ENCODE results near the gene CST8.

The CST8 gene

DNA sequence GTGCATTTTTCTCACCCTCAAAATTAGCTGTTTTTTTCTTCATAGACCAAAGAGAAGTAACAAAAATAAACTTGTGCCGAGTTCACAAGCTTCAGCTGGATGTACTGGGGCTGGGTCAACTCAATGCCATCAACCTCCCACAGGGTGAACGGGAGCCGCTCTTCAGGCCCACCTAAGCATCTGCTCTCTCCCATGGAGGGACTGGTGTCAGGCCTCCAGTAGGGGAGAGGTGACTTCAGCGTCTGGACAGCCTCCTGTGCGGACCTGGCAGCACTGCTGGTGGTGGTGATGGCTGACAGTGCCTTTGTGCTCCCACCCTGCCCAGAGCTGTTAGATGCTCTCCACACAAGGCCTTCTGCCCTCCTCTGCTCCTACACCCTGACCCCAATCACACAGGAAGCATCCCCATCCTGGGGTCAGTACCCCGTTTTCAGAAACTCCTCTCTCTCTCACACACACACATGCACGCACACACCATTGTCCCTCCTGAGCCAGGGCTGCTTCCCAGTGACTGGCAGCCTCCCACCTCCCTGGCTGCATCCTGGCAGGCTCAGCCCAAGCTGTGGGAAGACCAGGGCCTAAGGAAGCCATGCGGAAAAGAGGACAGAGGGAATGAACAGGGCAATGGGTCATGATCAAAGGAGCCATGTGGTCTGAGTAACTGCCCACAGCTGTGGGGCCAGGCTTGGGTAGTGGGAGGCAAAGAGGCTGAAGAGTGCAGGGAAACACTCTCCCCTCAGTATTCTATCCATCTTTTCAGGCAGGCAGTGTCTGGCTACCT, 17.7 kb downstream of the CST8 start:
- DNase-seq (ENCODE audit: low read depth) = no peak
- TF ChIP-seq, protein P1, sequence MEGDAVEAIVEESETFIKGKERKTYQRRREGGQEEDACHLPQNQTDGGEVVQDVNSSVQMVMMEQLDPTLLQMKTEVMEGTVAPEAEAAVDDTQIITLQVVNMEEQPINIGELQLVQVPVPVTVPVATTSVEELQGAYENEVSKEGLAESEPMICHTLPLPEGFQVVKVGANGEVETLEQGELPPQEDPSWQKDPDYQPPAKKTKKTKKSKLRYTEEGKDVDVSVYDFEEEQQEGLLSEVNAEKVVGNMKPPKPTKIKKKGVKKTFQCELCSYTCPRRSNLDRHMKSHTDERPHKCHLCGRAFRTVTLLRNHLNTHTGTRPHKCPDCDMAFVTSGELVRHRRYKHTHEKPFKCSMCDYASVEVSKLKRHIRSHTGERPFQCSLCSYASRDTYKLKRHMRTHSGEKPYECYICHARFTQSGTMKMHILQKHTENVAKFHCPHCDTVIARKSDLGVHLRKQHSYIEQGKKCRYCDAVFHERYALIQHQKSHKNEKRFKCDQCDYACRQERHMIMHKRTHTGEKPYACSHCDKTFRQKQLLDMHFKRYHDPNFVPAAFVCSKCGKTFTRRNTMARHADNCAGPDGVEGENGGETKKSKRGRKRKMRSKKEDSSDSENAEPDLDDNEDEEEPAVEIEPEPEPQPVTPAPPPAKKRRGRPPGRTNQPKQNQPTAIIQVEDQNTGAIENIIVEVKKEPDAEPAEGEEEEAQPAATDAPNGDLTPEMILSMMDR (conservative IDR thresholded peaks at IDR 0.05; ENCODE audit: control insufficient read depth, insufficient read depth, low read depth, low read length) = no peak
- no peak overlapping the region for H3K4me3 ChIP-seq (ENCODE audit: control insufficient read depth, low read depth, low read length)

DNA sequence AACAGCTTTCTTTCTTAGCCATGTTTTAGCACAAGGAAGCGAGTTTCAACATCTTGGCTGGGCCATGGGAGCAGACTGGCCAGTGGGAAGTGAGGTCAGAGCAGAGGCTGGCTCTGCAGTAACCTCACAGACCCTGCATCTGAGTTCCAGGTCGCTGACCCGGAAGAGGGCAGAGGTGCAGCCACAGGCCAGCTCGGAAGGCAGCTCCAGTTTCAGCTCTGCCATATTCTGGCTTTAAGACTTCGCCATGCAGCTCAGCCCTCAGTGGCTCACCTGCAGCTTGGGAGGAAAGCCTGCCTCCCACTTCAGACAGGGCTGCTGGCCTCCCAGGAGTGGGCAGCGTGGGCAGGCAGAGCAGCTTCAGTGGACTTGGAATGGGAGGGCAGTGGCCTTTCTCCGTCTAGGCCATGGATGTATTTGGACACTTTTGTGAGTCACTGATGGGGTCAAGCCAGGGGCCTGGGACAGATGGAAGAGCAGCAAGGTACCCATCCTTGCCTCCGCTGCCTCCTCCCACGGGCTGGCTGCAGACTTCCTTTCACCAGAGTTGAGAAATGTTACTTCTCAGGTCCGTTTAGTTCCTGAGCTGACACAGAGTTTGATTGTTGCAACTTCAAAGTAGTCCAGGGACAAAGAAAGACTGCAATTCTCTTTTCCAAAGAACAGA, 18.5 kb downstream of the CST8 start:
- no peak overlapping the region for H3K4me3 ChIP-seq (ENCODE audit: control insufficient read depth, low read depth, low read length)
- DNase-seq (ENCODE audit: low read depth) = peak; percentile 1
- TF ChIP-seq, protein P1 (conservative IDR thresholded peaks at IDR 0.05; ENCODE audit: control insufficient read depth, insufficient read depth, low read depth, low read length) = no peak

DNA sequence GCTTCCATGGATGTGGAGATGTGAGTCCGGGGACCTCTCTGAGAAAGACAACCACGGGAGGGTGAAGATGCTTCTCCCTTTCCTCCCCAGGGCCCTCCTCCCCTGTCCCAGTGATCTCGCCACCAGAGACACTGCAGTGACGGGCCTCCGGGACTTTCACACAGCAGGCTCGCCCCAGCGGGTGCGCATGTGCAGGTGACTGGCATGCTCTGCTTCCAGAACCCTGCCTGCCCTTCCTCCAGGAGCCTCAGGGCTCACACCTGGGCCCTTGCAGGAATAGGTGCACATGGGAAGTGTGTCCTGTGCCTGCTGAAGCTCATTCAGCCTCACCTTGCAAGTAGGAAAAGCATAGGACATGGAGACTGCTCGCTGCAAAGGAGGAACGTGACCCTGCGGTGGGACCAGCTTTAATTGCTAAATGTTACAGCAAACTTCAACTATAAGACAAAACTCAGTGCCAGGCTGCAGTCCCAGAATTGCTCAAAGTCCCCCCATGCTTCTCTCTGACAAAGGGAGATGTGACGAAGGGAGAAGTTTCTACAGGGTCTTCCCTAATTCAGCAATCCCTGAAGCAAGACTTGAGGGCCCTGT, 19.2 kb downstream of the CST8 start:
- H3K4me3 ChIP-seq (ENCODE audit: control insufficient read depth, low read depth, low read length) = no peak overlapping the region
- TF ChIP-seq, protein P1 (conservative IDR thresholded peaks at IDR 0.05; ENCODE audit: control insufficient read depth, insufficient read depth, low read depth, low read length) = no peak
- DNase-seq (ENCODE audit: low read depth) = no peak

DNA sequence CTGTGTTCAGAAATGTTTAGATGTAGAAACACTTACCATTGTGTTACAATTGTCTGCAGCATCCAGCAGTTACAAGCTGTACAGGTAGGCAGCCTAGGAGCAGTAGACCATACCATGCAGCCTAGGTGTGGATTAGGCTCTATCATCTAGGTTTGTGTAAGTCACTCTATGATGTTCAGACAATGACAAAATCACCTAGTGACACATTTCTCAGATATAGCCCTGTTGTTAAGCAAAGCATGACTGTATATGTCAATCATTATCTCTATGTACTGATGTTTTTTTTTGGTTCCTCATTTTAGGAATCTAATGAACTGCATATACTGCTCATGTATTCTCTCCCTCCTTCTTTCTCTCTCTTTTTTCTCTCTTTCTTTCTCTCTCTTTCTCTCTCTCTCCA, 22.2 kb downstream of the CST8 start:
- no peak overlapping the region for H3K4me3 ChIP-seq (ENCODE audit: control insufficient read depth, low read depth, low read length)
- DNase-seq (ENCODE audit: low read depth) = no peak
- TF ChIP-seq, protein P1 (conservative IDR thresholded peaks at IDR 0.05; ENCODE audit: control insufficient read depth, insufficient read depth, low read depth, low read length) = no peak

DNA sequence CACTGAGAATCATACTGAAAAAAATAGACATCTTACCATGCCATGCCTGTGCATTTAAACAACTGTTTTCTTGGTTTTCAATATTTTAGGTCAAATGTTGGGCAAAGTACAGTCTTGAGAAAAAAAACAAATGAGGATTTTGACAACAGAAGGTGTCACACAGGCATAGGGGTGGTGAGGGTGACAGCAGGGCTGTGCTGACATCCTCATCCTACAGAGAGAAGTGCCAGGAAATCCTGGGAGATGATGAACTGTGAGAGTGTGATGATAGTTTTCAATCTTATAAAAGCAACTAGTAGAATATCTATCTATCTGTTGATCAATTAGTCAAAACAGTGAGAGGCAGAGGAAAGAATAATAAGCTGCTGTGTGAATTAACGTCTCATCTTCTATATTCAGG, 23.9 kb downstream of the CST8 start:
- TF ChIP-seq, protein P1 (conservative IDR thresholded peaks at IDR 0.05; ENCODE audit: control insufficient read depth, insufficient read depth, low read depth, low read length) = no peak
- no peak overlapping the region for H3K4me3 ChIP-seq (ENCODE audit: control insufficient read depth, low read depth, low read length)
- no peak for DNase-seq (ENCODE audit: low read depth)

DNA sequence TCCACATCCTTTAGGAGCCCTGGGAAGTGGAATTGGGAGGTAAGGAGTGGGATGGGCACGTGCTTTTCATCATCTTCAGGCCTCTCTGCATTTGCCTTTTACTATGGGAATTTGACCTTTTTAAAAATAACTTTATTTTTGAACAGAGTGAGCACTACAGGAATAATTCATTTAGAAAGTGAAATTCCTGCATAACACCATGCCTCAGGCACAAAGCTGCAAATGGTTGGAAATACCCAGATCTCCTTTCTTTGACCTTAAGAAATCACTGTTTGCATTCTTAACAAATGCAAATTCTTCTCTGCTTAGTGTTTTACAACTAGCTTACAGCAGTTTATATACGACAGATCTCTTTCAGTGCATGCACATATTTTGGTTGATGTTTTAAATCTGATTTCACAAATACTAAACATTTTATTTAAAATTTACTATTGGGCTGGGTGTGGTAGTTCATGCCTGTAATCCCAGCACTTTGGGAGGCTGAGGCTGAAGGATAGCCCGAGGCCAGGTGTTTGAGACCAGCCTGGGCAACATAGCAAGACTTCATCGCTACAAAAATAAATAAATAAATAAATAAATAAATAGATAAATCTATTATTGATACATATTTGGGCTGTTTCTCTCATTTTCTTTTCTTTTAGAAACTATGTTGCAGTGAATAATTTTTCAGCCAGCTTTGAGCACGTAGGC, 24.5 kb downstream of the CST8 start:
- no peak for DNase-seq (ENCODE audit: low read depth)
- no peak overlapping the region for H3K4me3 ChIP-seq (ENCODE audit: control insufficient read depth, low read depth, low read length)
- TF ChIP-seq, protein P1 (conservative IDR thresholded peaks at IDR 0.05; ENCODE audit: control insufficient read depth, insufficient read depth, low read depth, low read length) = no peak
